HepG2 (cell line): ENCODE measurements around the gene LHPP. TPM values are rescaled to one million over a fixed set of nuclear protein-coding genes. Genes with fewer than 3 reads are reported as not detected.

ENCODE experiments used
- ELF3 ChIP-seq: IDR thresholded peaks from 2 replicates; pipeline ENCODE4 v1.6.1; 2016; ENCODE audit warnings: missing genetic modification reagents, missing compliant biosample characterization
- HMGXB4 ChIP-seq, 2 experiments: sonication (generic) in 1 of 2; formaldehyde crosslinking in 1 of 2; IDR thresholded peaks; 2 replicates each; pipeline versions ENCODE4 v1.4.0 to v1.6.1; 2018 to 2020; ENCODE audit warnings: missing genetic modification reagents in 2 of 2, borderline replicate concordance in 1 of 2, low read depth in 1 of 2, mild to moderate bottlenecking in 1 of 2, missing biosample characterization in 1 of 2
- LRRFIP1 ChIP-seq: sonication (generic); formaldehyde crosslinking; conservative IDR thresholded peaks from 2 replicates; pipeline ENCODE4 v1.4.0; 2020; ENCODE audit warnings: missing genetic modification reagents
- NCOA1 ChIP-seq: sonication (generic); formaldehyde crosslinking; IDR thresholded peaks from 2 replicates; pipeline ENCODE4 v1.9.0; 2021; ENCODE audit warnings: missing genetic modification reagents
- NR2C2 ChIP-seq: sonication (generic); formaldehyde crosslinking; IDR thresholded peaks from 2 replicates; pipeline ENCODE4 v1.4.0; 2020; ENCODE audit warnings: missing genetic modification reagents, mild to moderate bottlenecking, moderate library complexity, borderline replicate concordance
- PLSCR1 ChIP-seq: sonication (generic); formaldehyde crosslinking; IDR thresholded peaks from 2 replicates; pipeline ENCODE4 v1.5.0; 2020; ENCODE audit warnings: missing genetic modification reagents, mild to moderate bottlenecking, borderline replicate concordance
- SKI ChIP-seq: fragments of 450-650 bp; IDR thresholded peaks from one replicate; pipeline ENCODE4 v1.6.1; 2018; ENCODE audit warnings: mild to moderate bottlenecking; ENCODE audit not compliant: partially characterized antibody
- THAP11 ChIP-seq: IDR thresholded peaks from 2 replicates; pipeline ENCODE4 v1.6.1; 2016; ENCODE audit warnings: missing biosample characterization, missing genetic modification reagents
- ZFP36L1 ChIP-seq: sonication (generic); formaldehyde crosslinking; IDR thresholded peaks from 2 replicates; pipeline ENCODE4 v1.8.0; 2022; ENCODE audit warnings: mild to moderate bottlenecking, missing genetic modification reagents, moderate library complexity
- ZNF788 ChIP-seq: sonication (generic); formaldehyde crosslinking; IDR thresholded peaks from 2 replicates; pipeline ENCODE4 v1.5.0; 2020; ENCODE audit warnings: mild to moderate bottlenecking, missing genetic modification reagents, borderline replicate concordance
- polyA plus RNA-seq, 8 experiments: library from polyadenylated mRNA; depleted of rRNA in 3 of 8; stranded (reverse) in 7 of 8; unstranded in 1 of 8; fragments of >200 nt; fragmentation: Illumina TruSeq in 4 of 8; extraction: Trizol in 4 of 8; gene quantifications; 2 replicates each; pipeline versions ENCODE4 v1.2.1 to v1.2.3, GENCODE V29; 2011 to 2016; ENCODE audit warnings: low read depth in 4 of 8, missing spikeins in 1 of 8, mixed read lengths in 1 of 8; ENCODE audit not compliant: insufficient read depth in 1 of 8
- total RNA-seq, 5 experiments: library from RNA; depleted of rRNA; stranded (reverse); fragments of >200 nt; fragmentation: Illumina TruSeq; extraction: Trizol; gene quantifications; 2 replicates each; pipeline ENCODE4 v1.2.3, GENCODE V29; 2016; ENCODE audit warnings: low read depth in 1 of 5
- TF ChIP-seq, protein P1 (sequence below): sonication (generic); formaldehyde crosslinking; IDR thresholded peaks from 2 replicates; pipeline ENCODE4 v1.4.0; 2020; ENCODE audit warnings: missing genetic modification reagents, borderline replicate concordance
- TF ChIP-seq, protein P2 (sequence below): sonication (generic); formaldehyde crosslinking; IDR thresholded peaks from 2 replicates; pipeline ENCODE4 v1.5.1; 2020; ENCODE audit warnings: mild to moderate bottlenecking, moderate library complexity, missing genetic modification reagents

Gene LHPP
- total and polyA plus RNA-seq, 2 of the 13 experiments (the other 11 are each of a cell fraction or from before 2014, with no cell fraction given): 5.2 to 13.1 TPM

DNA sequence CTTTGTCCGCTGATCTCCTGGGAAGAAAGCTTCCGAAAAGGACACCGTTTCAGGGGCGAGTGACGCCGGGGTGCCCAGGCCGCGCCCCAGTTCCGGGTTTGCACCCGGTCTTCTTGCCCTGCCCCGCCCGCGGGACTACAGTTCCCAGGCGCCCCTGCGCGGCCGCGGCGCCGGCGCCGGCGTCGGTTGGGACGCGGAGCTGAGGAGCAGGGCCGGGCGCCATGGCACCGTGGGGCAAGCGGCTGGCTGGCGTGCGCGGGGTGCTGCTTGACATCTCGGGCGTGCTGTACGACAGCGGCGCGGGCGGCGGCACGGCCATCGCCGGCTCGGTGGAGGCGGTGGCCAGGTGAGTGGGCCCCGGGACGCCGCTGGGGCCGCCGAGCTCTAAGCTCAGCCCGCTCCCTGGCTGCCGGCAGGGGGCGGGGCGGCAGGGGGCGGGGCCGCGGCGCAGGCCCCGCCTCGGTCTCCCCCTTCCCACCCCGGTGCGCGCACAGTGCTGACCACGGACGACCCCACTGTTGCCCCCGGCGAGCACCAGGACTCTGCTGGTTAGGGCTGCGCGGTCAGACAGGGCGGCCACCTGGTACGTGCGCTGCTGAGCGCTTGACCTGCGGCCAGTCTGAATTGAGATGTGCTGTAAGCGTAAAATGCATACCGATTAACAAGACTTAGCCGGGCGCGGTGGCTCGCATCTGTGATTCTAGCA, at the start of gene LHPP (continued):
- no peak for TF ChIP-seq LRRFIP1 (CRISPR knock-in tag)
- TF ChIP-seq ZFP36L1 (CRISPR knock-in tag): no peak
- peak; percentile 99 for TF ChIP-seq THAP11 (CRISPR knock-in tag)
- TF ChIP-seq HMGXB4 (CRISPR knock-in tag; IDR thresholded peaks at IDR 0.05; ENCODE audit: borderline replicate concordance in 1 of 2, low read depth in 1 of 2): peak; percentile 43 to 46; a peak in 2 of 4 replicates
- TF ChIP-seq NR2C2 (CRISPR knock-in tag): peak; percentile 53; the same call in 1 of the 2 replicates
- peak; percentile 30 for TF ChIP-seq SKI
- TF ChIP-seq, protein P1, sequence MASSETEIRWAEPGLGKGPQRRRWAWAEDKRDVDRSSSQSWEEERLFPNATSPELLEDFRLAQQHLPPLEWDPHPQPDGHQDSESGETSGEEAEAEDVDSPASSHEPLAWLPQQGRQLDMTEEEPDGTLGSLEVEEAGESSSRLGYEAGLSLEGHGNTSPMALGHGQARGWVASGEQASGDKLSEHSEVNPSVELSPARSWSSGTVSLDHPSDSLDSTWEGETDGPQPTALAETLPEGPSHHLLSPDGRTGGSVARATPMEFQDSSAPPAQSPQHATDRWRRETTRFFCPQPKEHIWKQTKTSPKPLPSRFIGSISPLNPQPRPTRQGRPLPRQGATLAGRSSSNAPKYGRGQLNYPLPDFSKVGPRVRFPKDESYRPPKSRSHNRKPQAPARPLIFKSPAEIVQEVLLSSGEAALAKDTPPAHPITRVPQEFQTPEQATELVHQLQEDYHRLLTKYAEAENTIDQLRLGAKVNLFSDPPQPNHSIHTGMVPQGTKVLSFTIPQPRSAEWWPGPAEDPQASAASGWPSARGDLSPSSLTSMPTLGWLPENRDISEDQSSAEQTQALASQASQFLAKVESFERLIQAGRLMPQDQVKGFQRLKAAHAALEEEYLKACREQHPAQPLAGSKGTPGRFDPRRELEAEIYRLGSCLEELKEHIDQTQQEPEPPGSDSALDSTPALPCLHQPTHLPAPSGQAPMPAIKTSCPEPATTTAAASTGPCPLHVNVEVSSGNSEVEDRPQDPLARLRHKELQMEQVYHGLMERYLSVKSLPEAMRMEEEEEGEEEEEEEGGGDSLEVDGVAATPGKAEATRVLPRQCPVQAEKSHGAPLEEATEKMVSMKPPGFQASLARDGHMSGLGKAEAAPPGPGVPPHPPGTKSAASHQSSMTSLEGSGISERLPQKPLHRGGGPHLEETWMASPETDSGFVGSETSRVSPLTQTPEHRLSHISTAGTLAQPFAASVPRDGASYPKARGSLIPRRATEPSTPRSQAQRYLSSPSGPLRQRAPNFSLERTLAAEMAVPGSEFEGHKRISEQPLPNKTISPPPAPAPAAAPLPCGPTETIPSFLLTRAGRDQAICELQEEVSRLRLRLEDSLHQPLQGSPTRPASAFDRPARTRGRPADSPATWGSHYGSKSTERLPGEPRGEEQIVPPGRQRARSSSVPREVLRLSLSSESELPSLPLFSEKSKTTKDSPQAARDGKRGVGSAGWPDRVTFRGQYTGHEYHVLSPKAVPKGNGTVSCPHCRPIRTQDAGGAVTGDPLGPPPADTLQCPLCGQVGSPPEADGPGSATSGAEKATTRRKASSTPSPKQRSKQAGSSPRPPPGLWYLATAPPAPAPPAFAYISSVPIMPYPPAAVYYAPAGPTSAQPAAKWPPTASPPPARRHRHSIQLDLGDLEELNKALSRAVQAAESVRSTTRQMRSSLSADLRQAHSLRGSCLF (CRISPR knock-in tag): no peak
- TF ChIP-seq PLSCR1 (CRISPR knock-in tag): no peak
- TF ChIP-seq, protein P2, sequence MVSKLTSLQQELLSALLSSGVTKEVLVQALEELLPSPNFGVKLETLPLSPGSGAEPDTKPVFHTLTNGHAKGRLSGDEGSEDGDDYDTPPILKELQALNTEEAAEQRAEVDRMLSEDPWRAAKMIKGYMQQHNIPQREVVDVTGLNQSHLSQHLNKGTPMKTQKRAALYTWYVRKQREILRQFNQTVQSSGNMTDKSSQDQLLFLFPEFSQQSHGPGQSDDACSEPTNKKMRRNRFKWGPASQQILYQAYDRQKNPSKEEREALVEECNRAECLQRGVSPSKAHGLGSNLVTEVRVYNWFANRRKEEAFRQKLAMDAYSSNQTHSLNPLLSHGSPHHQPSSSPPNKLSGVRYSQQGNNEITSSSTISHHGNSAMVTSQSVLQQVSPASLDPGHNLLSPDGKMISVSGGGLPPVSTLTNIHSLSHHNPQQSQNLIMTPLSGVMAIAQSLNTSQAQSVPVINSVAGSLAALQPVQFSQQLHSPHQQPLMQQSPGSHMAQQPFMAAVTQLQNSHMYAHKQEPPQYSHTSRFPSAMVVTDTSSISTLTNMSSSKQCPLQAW (CRISPR knock-in tag): no peak
- TF ChIP-seq ZNF788 (CRISPR knock-in tag): 0 out of 2 replicates have a peak, but pooled peaks have one; percentile 5
- TF ChIP-seq ELF3 (CRISPR knock-in tag): peak; percentile 72
- no peak for TF ChIP-seq NCOA1 (CRISPR knock-in tag)
